Retinal pigment epithelial cell (primary cell): ENCODE data around the gene GMDS.

Experiments used
- DNase-seq: peaks from one replicate; pipeline ENCODE4 v3.0.0-alpha.2; 2010; ENCODE audit warnings: low read depth
- H3K4me3 ChIP-seq: 2 replicates; pipeline ENCODE4 v1.5.1; 2011; ENCODE audit warnings: mild to moderate bottlenecking, low read length, control low read depth, moderate library complexity
- TF ChIP-seq, protein P1 (sequence below): conservative IDR thresholded peaks from 2 replicates; pipeline ENCODE4 v1.5.1; 2011; ENCODE audit warnings: low read depth, low read length, control low read depth, inconsistent platforms

GMDS gene

DNA sequence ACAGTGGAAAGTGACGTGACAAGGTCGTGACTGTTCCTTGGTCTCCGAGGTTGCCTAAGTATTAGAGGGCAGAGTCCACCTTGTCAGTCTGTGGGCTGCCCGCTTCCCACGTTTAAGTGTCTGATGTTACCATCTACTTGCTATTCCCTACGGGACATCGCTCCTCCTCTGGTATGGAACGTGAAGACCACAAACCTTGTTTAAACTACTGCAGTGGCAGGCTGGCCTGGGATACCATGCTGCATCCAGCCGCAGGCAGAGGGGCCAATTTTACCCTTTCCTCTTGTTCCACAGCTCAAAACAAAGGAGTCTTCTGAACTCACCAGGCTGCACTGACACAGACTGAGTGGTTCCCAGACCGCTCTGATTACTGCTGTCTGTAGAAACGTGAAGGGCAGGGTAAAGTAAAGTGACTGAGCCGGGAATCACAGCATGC, 359.8 kb downstream of the GMDS start:
- no peak overlapping the region for H3K4me3 ChIP-seq
- no peak for DNase-seq
- TF ChIP-seq, protein P1, sequence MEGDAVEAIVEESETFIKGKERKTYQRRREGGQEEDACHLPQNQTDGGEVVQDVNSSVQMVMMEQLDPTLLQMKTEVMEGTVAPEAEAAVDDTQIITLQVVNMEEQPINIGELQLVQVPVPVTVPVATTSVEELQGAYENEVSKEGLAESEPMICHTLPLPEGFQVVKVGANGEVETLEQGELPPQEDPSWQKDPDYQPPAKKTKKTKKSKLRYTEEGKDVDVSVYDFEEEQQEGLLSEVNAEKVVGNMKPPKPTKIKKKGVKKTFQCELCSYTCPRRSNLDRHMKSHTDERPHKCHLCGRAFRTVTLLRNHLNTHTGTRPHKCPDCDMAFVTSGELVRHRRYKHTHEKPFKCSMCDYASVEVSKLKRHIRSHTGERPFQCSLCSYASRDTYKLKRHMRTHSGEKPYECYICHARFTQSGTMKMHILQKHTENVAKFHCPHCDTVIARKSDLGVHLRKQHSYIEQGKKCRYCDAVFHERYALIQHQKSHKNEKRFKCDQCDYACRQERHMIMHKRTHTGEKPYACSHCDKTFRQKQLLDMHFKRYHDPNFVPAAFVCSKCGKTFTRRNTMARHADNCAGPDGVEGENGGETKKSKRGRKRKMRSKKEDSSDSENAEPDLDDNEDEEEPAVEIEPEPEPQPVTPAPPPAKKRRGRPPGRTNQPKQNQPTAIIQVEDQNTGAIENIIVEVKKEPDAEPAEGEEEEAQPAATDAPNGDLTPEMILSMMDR: no peak

DNA sequence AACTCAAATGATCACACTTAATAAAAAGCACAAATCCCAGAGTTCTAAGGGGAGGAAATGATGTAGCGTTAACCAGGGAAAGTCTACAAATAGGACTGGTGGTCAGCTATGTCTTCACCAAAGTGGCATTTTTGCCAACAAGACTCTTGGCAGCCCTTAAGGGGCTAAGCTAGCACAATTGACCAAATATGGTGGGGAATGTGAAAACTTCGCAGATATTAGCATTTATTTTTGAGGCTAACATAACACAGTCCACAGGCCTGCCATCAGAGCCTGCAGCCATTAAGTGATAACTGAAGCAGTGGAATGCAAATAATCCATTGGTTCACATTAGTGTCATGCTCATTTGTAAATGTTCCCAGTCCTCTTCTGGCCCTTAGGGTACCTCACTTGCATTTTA, 361.1 kb downstream of the GMDS start:
- H3K4me3 ChIP-seq: no peak overlapping the region
- TF ChIP-seq, protein P1: no peak
- DNase-seq: no peak

DNA sequence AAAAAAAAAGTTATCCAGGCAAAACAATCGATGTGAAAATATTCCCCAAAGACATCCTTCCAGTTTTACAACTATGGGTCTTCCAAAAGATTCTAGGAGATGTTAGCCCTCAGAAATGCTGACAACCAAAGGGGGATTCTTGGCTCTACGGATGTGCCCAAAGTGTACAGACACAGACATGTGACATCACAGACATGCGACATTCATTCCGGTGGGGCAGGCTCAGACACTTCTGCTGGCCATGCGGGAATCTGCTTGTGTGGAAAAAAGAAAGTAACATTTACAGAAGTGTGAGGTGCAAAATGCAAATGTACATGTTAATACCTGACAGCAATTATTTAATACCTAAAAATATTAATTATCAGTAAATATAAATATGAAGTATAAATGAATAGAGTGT, 367.1 kb downstream of the GMDS start:
- TF ChIP-seq, protein P1: no peak
- no peak for DNase-seq
- H3K4me3 ChIP-seq: no peak overlapping the region

DNA sequence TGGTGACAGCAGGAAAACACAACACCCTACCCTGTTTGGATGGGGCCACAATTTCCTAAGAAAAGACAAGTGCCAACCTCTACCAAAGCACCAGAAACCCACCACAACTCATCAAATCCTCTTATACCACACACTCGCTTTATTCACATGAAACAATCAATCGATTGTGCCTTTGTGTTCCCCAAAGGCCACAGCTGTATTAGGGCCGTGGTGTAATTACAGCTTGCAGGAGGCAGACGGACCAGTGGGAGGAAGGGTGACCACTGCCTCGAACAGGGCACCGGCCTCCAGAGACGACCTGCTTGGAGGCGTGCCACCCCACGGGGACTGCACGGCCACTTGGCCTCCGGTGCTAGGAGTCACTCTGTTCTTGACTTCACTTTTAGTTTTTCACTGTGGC, 371.6 kb downstream of the GMDS start:
- no peak overlapping the region for H3K4me3 ChIP-seq
- TF ChIP-seq, protein P1: no peak
- no peak for DNase-seq

DNA sequence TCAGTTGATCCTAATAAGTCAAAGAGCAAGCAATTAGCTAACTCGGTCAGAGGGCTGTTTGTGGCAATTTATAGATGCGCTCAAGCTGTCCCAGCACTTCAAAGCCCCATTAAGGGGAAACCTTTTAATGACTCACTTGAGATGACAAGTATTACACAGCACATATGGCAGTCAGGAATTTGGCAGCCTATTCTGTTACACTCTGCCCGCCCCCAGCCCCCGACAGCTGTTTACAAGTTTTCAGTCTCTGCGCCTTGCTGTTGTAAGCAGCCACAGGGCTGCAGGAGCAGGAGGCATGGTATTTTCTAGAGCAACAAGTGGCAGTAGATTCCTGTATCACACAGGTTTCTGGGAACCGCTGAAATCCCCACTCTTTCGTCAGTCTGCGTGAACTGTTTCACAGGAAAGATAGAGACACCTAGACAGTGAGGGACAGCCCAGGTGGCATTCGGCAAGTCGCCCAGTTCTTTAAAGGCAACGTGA, 372.7 kb downstream of the GMDS start:
- no peak overlapping the region for H3K4me3 ChIP-seq
- TF ChIP-seq, protein P1: no peak
- peak; percentile 18 for DNase-seq

DNA sequence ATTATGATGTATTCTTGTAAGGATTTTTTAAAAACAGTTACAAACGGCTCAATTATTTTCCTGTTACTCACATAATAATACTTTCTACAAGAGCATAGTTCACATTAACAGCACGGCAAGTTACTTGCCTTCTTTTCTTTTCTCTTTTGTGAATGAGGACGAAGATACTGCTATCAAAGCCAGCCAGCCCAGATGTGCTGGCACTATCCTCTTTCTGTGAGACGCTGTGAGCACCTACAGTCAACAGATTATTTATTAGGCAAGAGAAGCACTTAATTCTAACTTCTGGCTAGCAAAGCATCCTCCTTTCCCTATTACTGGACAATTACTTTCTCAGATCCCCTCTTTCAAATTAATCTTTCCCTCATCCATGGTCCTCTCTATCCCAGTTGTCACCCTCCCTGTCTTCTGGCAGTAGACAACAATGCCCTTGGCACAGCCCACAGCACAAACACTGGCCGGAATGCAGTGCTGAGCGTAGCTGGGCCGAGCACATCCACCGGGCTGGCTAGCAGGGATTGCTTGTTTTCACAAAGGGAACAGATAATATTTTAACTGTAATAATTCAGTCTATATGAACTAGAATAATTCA, 373.6 kb downstream of the GMDS start:
- DNase-seq: no peak
- TF ChIP-seq, protein P1: no peak
- H3K4me3 ChIP-seq: no peak overlapping the region

DNA sequence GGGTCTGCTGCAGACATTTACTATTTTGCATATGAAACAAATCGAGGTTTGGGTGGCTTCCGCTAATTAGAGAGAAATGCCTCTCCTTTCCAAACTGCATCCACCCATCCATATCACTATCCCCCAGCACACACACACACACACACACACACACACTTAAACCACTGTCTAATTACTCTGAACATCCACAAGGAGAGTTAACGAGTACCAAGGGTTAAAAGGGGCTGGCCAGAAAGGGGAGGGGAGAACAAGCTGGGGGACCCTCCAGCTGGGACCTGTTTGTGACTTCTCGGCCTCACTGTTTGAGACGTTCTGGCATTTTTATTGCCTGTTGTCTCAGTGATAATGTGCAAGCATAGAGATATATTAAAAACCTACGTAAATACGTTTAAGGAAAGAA, 374.5 kb downstream of the GMDS start:
- DNase-seq: no peak
- no peak overlapping the region for H3K4me3 ChIP-seq
- TF ChIP-seq, protein P1: no peak
